Ectodermal cell (in vitro differentiated cells): ENCODE measurements around the gene KCNK7.
A peak's percentile ranks its signal among the peaks of the same experiment; 100 is the strongest.

Experiments
- H3K27ac ChIP-seq: 2 replicates; pipeline ENCODE4 v1.7.0; 2013; ENCODE audit warnings: mild to moderate bottlenecking, low read depth, low read length; ENCODE audit not compliant: insufficient read depth, poor library complexity, severe bottlenecking
- H3K27me3 ChIP-seq: 2 replicates; pipeline ENCODE4 v1.7.0; 2013; ENCODE audit warnings: mild to moderate bottlenecking, low read length; ENCODE audit not compliant: insufficient read depth, control insufficient read depth, poor library complexity, severe bottlenecking
- H3K36me3 ChIP-seq: one replicate; pipeline ENCODE4 v1.7.0; 2013; ENCODE audit warnings: low read length; ENCODE audit not compliant: control insufficient read depth, insufficient read depth
- H3K4me1 ChIP-seq: one replicate; pipeline ENCODE4 v1.7.0; 2013; ENCODE audit warnings: low read length; ENCODE audit not compliant: control insufficient read depth, insufficient read depth
- H3K4me3 ChIP-seq: 2 replicates; pipeline ENCODE4 v1.7.0; 2013; ENCODE audit warnings: low read depth, low read length, control low read depth; ENCODE audit not compliant: insufficient read depth
- H3K9me3 ChIP-seq: 2 replicates; pipeline ENCODE4 v1.7.0; 2013; ENCODE audit warnings: mild to moderate bottlenecking, low read length, moderate library complexity; ENCODE audit not compliant: control insufficient read depth
- WGBS, 2 experiments: methylation state at CpG; one replicate each; pipeline ENCODE4 v1.1.7; 2013; ENCODE audit warnings: missing lambda C conversion rate in 2 of 2; 5-methylcytosine and 5-hydroxymethylcytosine counted together

KCNK7 gene

DNA sequence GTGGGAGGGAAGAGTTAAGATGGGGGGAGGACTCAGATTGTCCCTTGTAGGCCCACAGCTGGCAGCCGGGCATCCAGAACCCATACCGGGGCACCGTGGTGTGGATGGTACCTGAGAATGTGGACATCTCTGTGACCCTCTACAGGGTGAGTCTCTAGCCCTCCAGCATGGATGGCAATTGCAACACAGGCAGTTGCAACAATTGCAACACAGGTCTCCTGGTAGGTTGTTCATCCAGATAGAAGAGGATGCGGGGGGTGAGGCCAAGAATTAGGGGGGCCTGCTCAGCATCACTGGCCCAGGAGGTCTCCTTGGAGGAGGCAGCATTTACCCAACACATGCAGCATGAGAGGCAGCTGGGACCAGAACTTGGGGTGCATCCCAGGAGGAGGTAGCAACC is 16.3 kb downstream of the KCNK7 start:
- Histone ChIP-seq H3K27ac (no peak overlapping the region), H3K27me3 (peaks cover 50% of the 10 kb centered on the region)
- 89 to 93% methylated on average over 4 of the region's 4 CpGs for WGBS, 2 experiments

DNA sequence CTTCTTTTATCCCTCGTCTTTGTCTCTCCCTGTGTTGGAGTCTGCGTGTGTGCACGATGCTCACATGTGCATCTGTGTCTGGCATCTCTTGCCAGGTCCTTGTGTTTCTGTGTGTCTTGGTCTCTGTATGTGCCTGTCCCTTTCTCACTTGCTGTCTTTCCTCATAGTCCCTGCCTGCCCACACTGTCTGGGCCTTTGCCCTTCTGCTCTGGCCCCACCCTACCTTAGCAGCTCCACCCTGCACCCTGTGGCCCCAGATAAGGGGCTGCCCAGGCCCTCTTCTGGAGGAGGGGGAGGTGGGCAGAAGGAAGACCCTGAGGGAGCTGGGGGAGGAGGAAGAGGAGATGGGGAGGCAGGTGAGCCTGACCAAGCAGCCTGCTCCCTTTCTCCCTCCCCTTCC is 16.9 kb downstream of the KCNK7 start:
- no peaks in the 10 kb centered on the region for H3K9me3 ChIP-seq
- H3K36me3 ChIP-seq: no peaks in the 10 kb centered on the region
- no peak overlapping the region for H3K4me3 ChIP-seq
- WGBS, 2 experiments: 87 to 91% methylated on average over 3 of the region's 3 CpGs
- H3K27me3 ChIP-seq: peaks cover 47% of the 10 kb centered on the region
- peaks cover 4% of the 10 kb centered on the region for H3K4me1 ChIP-seq
- H3K27ac ChIP-seq: no peak overlapping the region

More for the DNA sequence above, 16.3 kb downstream of the KCNK7 start:
- Histone ChIP-seq H3K4me1 (peaks cover 2% of the 10 kb centered on the region), H3K36me3 (no peaks in the 10 kb centered on the region), H3K9me3 (no peaks in the 10 kb centered on the region), H3K4me3 (no peak overlapping the region)

DNA sequence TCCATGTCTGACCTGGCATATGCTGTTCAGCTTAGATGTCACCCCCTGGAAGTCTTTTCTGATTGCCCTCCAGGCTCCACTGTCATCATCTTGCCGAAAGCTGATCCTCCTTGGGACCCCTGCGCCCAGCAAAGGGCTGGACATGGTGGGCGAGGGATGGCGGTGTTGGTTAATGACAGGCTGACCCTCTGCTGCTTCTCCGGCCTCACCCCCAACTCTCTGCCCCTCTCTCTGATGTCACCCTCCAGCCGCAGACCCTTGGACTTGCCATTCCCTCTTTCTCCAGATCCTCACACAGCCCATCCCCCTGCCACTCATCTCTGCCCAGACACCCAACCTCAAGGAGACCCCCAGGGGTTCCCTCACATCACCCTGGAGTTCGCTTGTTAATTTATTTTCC is 17.5 kb downstream of the KCNK7 start:
- H3K27me3 ChIP-seq: peaks cover 47% of the 10 kb centered on the region
- no peaks in the 10 kb centered on the region for H3K36me3 ChIP-seq
- WGBS, 2 experiments: 88 to 93% methylated on average over 7 of the region's 7 CpGs
- H3K27ac ChIP-seq: no peak overlapping the region
- H3K4me1 ChIP-seq: peaks cover 9% of the 10 kb centered on the region
- H3K9me3 ChIP-seq: no peaks in the 10 kb centered on the region
- no peak overlapping the region for H3K4me3 ChIP-seq

DNA sequence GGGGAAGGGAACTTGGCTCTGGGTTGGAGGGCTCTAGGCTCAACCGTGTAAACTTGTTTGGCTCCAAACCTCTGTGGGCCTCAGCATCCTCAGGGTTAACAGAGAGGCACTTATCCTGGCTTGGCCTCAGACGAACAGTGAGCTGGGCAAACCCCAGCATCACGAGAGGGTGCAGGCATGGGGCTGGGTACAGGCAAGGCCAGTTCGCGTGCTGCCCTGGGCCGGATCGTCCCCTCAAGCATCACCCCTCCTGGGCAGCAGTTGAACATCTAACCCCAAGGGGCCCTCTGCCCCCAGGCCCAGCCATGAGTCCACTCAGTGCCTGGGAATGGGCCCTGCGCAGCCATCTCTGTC is 17.9 kb downstream of the KCNK7 start:
- no peak overlapping the region for H3K4me3 ChIP-seq
- peaks cover 47% of the 10 kb centered on the region for H3K27me3 ChIP-seq
- no peaks in the 10 kb centered on the region for H3K36me3 ChIP-seq
- 70 to 72% methylated on average over 8 of the region's 8 CpGs for WGBS, 2 experiments
- H3K27ac ChIP-seq: no peak overlapping the region
- H3K4me1 ChIP-seq: peaks cover 11% of the 10 kb centered on the region
- H3K9me3 ChIP-seq: no peaks in the 10 kb centered on the region

DNA sequence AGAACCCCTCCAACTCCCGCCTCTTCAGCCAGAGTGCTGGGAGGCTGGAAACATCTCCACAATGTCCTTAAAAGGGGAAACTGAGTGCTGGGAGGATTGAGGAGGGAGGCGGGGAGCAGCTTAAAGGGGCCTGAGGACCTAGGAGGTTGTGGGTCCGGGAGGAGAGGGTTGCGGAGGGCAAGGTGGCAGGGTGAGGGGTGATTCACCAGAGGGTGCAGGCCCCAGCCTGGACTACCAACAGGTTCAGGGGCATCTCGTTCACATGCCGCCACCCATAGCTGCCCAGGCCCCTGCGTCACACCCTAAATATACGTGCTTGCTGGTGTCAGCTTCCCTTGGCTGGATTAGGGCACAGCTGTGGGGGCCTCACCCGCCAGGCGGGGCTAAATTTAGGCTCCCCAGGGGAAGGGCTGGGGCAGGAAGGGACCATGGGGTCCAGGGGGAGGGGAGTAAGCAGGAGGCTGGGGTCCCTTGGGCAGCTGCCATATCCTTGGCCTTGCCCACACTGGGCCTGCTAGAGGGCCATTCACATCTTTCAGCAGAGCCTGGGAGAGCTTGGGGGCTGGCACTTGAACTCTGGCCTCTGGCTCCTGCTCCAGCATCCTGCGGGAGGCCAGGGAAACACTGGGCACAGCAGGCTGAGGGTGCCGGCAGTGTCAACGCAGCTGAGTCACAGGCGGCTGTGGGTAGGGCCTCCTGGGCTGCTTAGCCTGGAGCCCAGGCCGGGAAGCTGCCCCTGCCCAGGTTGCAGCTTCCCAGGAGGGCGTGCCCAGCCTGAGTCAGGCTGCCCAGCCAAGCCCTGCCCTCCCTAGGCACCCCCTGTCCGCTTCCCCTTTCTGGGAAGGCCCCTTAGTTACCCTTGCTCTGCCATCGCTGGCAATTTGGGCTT is 18.5 kb downstream of the KCNK7 start:
- no peak overlapping the region for H3K4me3 ChIP-seq
- WGBS, 2 experiments: 77 to 79% methylated on average over 18 of the region's 18 CpGs
- H3K27me3 ChIP-seq: peaks cover 42% of the 10 kb centered on the region

DNA sequence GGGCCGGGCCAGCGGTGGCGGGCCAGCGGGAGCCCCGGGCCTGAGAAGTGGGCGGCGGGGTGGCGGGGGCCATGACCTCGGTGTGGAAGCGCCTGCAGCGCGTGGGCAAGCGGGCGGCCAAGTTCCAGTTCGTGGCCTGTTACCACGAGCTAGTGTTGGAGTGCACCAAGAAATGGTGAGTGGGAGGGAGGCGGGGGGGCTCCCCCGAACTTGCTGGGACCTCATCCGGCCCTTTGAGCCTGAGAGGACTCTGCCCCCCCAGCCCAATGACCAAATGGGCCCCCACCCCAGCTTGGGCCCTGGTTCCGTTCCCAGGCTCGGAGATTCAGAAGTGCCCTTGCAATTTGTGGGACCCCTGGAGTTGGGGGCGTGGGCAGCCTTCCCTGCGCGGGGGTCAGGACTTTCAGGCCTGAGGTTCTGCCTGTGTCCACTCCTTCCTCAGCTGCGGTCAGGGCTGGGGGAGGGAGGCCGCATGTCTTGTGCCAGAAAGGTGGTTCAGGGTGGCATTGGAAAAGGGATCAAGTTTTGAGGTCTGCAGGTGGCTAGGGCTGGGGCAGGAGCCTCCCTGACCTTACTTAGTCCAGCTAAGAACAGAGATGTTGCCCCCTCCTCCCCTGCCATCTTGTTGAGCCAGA is 19.3 kb downstream of the KCNK7 start:
- Histone ChIP-seq H3K4me3 (peak overlapping the region; percentile 27), H3K27me3 (peaks cover 42% of the 10 kb centered on the region), H3K9me3 (no peaks in the 10 kb centered on the region), H3K4me1 (peaks cover 16% of the 10 kb centered on the region), H3K36me3 (no peaks in the 10 kb centered on the region), H3K27ac (no peak overlapping the region)
- 31 to 32% methylated on average over 26 of the region's 26 CpGs for WGBS, 2 experiments

More for the DNA sequence above, 18.5 kb downstream of the KCNK7 start:
- H3K9me3 ChIP-seq: no peaks in the 10 kb centered on the region
- H3K27ac ChIP-seq: no peak overlapping the region
- H3K36me3 ChIP-seq: no peaks in the 10 kb centered on the region
- peaks cover 11% of the 10 kb centered on the region for H3K4me1 ChIP-seq

DNA sequence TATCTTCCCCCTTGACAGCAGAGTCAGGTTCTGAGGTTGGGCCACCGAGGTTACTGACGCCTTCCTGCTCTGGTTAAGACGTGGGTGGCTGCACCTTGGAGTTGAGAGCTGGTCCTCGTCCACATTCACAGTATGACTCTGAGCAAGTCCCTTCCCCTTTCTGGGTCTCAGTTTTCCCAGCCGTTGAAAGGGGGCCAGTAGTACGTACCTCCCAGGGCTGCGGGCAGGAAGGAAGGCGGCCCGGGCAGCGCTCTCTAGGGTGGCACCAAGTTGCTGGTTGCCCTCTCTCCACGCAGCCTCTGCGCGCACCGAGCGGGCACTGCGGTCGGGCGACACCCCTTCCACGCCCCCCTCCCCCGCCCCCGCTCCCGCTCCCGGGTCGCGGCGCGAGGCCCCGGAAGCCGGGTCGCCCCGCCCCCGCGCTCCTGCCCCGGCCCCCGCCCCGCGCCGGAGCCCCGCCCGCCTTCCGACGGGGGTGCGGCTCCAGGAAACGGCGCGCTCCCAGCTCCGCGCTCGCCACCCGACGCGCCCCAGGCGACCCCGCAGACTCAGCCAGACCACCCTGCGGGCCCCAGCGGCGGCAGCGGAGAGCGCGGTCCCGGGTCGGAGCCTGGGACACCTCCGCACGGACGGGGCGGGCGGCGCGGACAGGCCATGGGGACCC is 19.9 kb downstream of the KCNK7 start, which contains the start of gene EHBP1L1:
Gene EHBP1L1 (plus strand): TSS at position 486 of the 664 bp plus-strand sequence. CDS start 250 bp downstream, outside the sequence.
- WGBS, 2 experiments: 2% methylated on average over 69 of the region's 69 CpGs
- Histone ChIP-seq H3K36me3 (no peaks in the 10 kb centered on the region), H3K4me1 (peaks cover 22% of the 10 kb centered on the region), H3K27ac (no peak within 1 kb of the TSS), H3K27me3 (peaks cover 42% of the 10 kb centered on the region), H3K4me3 (peak within 1 kb of the TSS; percentile 27), H3K9me3 (no peaks in the 10 kb centered on the region)

DNA sequence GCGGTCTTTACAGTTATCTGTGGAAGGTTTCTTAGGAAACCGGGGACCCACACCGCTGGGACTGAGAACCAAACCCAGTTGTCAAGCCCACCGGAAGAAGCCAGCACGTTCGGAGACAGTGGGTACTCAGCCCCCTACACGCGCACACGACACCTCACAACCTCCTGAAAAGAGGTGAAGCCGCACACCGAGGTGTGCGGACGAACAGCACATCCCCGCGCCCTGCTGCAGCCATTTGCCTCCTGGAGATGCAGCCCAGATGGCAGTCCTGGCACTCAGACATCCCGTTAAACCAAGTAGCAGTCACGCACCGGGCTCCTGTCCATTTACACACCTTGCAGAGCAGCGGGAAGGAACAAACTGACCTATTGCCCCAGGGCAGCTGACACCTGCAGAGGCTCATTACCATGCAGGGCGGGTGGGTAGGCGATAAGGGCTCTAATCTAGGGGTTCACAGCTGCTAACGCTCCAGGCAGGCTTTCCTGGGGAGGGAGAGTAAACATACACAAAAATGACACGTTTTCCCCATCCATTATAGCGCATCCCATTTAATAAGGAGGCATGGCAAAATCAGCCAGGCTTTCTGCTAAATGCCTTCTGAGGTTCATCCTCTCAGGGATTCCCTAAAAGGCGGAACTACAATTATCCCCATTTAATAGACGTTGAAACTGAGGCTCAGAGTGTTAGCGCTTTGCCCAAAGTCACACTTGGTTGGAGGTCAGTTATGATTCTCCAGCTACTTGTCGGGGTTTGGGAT is 20.6 kb downstream of the KCNK7 start:
- 14 to 15% methylated on average over 28 of the region's 28 CpGs for WGBS, 2 experiments
- H3K4me3 ChIP-seq: peak overlapping the region; percentile 28
- no peaks in the 10 kb centered on the region for H3K36me3 ChIP-seq
- no peaks in the 10 kb centered on the region for H3K9me3 ChIP-seq
- peaks cover 22% of the 10 kb centered on the region for H3K4me1 ChIP-seq
- H3K27ac ChIP-seq: no peak overlapping the region
- H3K27me3 ChIP-seq: peaks cover 42% of the 10 kb centered on the region

DNA sequence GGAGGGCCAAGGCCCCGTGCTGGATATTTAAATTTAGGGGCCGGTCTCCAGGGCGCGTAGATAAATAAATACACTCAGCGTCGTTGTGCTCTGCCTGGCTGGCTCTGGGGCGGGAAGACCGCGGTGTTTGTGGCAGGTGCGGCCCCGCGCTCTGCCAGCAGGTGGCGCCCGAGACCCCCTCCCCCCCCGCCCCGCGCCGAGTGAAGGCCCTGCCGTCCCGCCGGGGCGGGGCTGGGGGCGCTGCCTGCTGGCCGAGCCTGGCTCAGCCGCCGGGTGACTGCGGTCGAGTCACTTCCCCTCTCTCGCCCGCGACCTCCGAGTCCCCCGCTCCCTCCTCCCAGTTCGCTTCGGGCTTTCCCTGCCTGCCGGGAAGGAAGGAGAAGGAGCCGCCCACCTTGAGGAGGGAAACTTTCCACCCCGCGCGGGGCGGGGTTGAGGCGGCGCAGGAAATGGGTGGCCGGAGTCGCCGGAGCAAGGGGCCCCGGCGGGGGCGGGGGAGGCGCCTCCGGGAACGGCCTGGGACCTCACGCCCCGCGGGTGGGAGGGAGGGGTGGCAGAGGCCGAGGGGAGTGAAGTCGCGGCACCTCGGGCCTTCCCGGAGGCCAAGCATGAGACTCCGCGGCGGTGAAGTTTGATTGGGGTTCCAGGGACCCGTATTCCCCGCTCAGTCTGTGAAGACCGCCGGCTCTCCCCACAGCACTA is 21.3 kb downstream of the KCNK7 start:
- peaks cover 42% of the 10 kb centered on the region for H3K27me3 ChIP-seq
- no peaks in the 10 kb centered on the region for H3K36me3 ChIP-seq
- no peak overlapping the region for H3K27ac ChIP-seq
- 2% methylated on average over 67 of the region's 67 CpGs for WGBS, 2 experiments
- H3K9me3 ChIP-seq: no peaks in the 10 kb centered on the region
- peak overlapping the region; percentile 28 for H3K4me3 ChIP-seq
- H3K4me1 ChIP-seq: peaks cover 23% of the 10 kb centered on the region
